ENCODE data around the gene NOC2L.
A peak's percentile ranks its signal among the peaks of the same experiment; 100 is the strongest.

NOC2L gene

GRCh38 chr1:927234-927633, 31.8 kb downstream of the NOC2L start:
- no peak for DNase-seq

- no peak for DNase-seq
Observed at GRCh38 chr1:925561-926421, 33.3 kb downstream of the NOC2L start.

- peak in 1 of 2 donors; percentile 32 for DNase-seq
Observed at GRCh38 chr1:924656-925560, 34.1 kb downstream of the NOC2L start.

GRCh38 chr1:923991-924655, 34.9 kb downstream of the NOC2L start:
- no peak for DNase-seq

- peak; percentile 64 to 74 for DNase-seq
Observed at GRCh38 chr1:923131-923990, 35.7 kb downstream of the NOC2L start, which contains the start of gene SAMD11. Gene SAMD11, plus strand, starts transcription at chr1:923923. Its CDS starts 509 bp downstream, at chr1:924432.

GRCh38 chr1:921011-921837, 37.8 kb downstream of the NOC2L start:
- peak; percentile 59 to 65 for DNase-seq

- no peak for DNase-seq
Observed at GRCh38 chr1:920521-920920, 38.5 kb downstream of the NOC2L start.

GRCh38 chr1:920010-920409, 39.0 kb downstream of the NOC2L start:
- DNase-seq: no peak

GRCh38 chr1:919271-919872, 39.7 kb downstream of the NOC2L start:
- no peak for DNase-seq

GRCh38 chr1:918843-919242, 40.2 kb downstream of the NOC2L start:
- no peak for DNase-seq

GRCh38 chr1:918353-918752, 40.7 kb downstream of the NOC2L start:
- DNase-seq: no peak

- DNase-seq: no peak
Observed at GRCh38 chr1:917466-918091, 41.5 kb downstream of the NOC2L start.

GRCh38 chr1:917076-917459, 42.0 kb downstream of the NOC2L start:
- DNase-seq: no peak

GRCh38 chr1:916173-917075, 42.6 kb downstream of the NOC2L start:
- DNase-seq: peak; percentile 32 to 49

- no peak for DNase-seq
Observed at GRCh38 chr1:915295-916172, 43.5 kb downstream of the NOC2L start.

- DNase-seq: no peak
Observed at GRCh38 chr1:914891-915280, 44.2 kb downstream of the NOC2L start.

- no peak for DNase-seq
Observed at GRCh38 chr1:914131-914890, 44.7 kb downstream of the NOC2L start.

Data from inflammatory macrophage (primary cell).